DOHH2 (cell line): ENCODE data around the gene GTF3C1.

Source experiments
- H3F3A ChIP-seq: fragments of 200-600 bp; sonication (generic), shearing (Covaris generic); 2 replicates; pipeline ENCODE4 v1.6.0; 2016; ENCODE audit warnings: antibody characterized with exemption, mild to moderate bottlenecking; ENCODE audit not compliant: control insufficient read depth, insufficient read depth
- H3K27ac ChIP-seq: fragments of 200-600 bp; sonication (generic); 2 replicates; pipeline ENCODE4 v1.5.1; 2014; ENCODE audit warnings: low read depth, mild to moderate bottlenecking, low read length, moderate library complexity
- H3K27me3 ChIP-seq: fragments of 200-600 bp; sonication (generic); 2 replicates; pipeline ENCODE4 v1.6.1; 2014; ENCODE audit warnings: mild to moderate bottlenecking, low read length, mixed read lengths; ENCODE audit not compliant: control insufficient read depth
- H3K36me3 ChIP-seq: fragments of 200-600 bp; sonication (generic); 2 replicates; pipeline ENCODE4 v1.6.1; 2014; ENCODE audit warnings: mild to moderate bottlenecking, low read length, moderate library complexity, mixed read lengths; ENCODE audit not compliant: control insufficient read depth
- H3K4me1 ChIP-seq: fragments of 200-600 bp; sonication (generic); 2 replicates; pipeline ENCODE4 v1.6.1; 2014; ENCODE audit warnings: mild to moderate bottlenecking, low read length, mixed read lengths; ENCODE audit not compliant: control insufficient read depth
- H3K4me2 ChIP-seq: fragments of 200-600 bp; sonication (generic); 2 replicates; pipeline ENCODE4 v1.6.0; 2014; ENCODE audit warnings: mild to moderate bottlenecking, low read length, moderate library complexity
- H3K4me3 ChIP-seq: fragments of 200-600 bp; sonication (generic); 2 replicates; pipeline ENCODE4 v1.5.1; 2014; ENCODE audit warnings: mild to moderate bottlenecking, low read length, mixed read lengths
- H3K79me2 ChIP-seq: fragments of 200-600 bp; sonication (generic); 2 replicates; pipeline ENCODE4 v1.6.1; 2014; ENCODE audit warnings: mild to moderate bottlenecking, low read length, mixed read lengths; ENCODE audit not compliant: control insufficient read depth
- H3K9me2 ChIP-seq: fragments of 200-600 bp; sonication (generic); replicated peaks from 2 replicates; pipeline ENCODE4 v1.6.1; 2014; ENCODE audit warnings: mild to moderate bottlenecking, low read length, mixed read lengths; ENCODE audit not compliant: control insufficient read depth
- H3K9me3 ChIP-seq: fragments of 200-600 bp; sonication (generic); 2 replicates; pipeline ENCODE4 v1.6.1; 2014; ENCODE audit warnings: antibody characterized with exemption, low read length, mixed read lengths; ENCODE audit not compliant: control insufficient read depth, insufficient read depth
- H4K20me1 ChIP-seq: fragments of 200-600 bp; sonication (generic); 2 replicates; pipeline ENCODE4 v1.6.0; 2014; ENCODE audit warnings: low read depth, mild to moderate bottlenecking, antibody characterized with exemption, low read length, moderate library complexity; ENCODE audit not compliant: control insufficient read depth, insufficient read depth
- CTCF ChIP-seq: fragments of 200-600 bp; sonication (generic); IDR thresholded peaks from one replicate; pipeline ENCODE4 v1.5.1; 2014; ENCODE audit warnings: antibody characterized with exemption, mild to moderate bottlenecking, low read depth, low read length; ENCODE audit not compliant: poor library complexity, severe bottlenecking
- EZH2phosphoT487 ChIP-seq: fragments of 200-600 bp; sonication (generic); IDR thresholded peaks from 2 replicates; pipeline ENCODE4 v1.6.1; 2017; ENCODE audit warnings: borderline replicate concordance, mild to moderate bottlenecking, antibody characterized with exemption, low read length, moderate library complexity, mixed read lengths

GTF3C1 gene

GRCh38 chr16:27427538-27427937 lies 122.2 kb downstream of the GTF3C1 start:
- peaks cover 37% of the 10 kb centered on the region for H3K79me2 ChIP-seq
- peaks cover 17% of the 10 kb centered on the region for H3F3A ChIP-seq
- H3K9me3 ChIP-seq: peaks cover 7% of the 10 kb centered on the region; the same call in 1 of the 2 replicates
- peaks cover 61% of the 10 kb centered on the region for H3K36me3 ChIP-seq
- H3K9me2 ChIP-seq: no peaks in the 10 kb centered on the region
- H3K4me1 ChIP-seq: peaks cover 92% of the 10 kb centered on the region
- peak overlapping the region; percentile 90 for H3K4me2 ChIP-seq
- peak overlapping the region; percentile 84 for H3K4me3 ChIP-seq
- H3K27me3 ChIP-seq: no peaks in the 10 kb centered on the region
- H3K27ac ChIP-seq: peak overlapping the region; percentile 95
- TF ChIP-seq CTCF (no peak), EZH2phosphoT487 (no peak)
- H4K20me1 ChIP-seq: peaks cover 3% of the 10 kb centered on the region; the same call in 1 of the 2 replicates

- peak overlapping the region; percentile 84 for H3K4me3 ChIP-seq
- peaks cover 84% of the 10 kb centered on the region for H3K4me1 ChIP-seq
- H3K27me3 ChIP-seq: no peaks in the 10 kb centered on the region
- H3K9me3 ChIP-seq: peaks cover 13% of the 10 kb centered on the region
- H4K20me1 ChIP-seq: peaks cover 3% of the 10 kb centered on the region; the same call in 1 of the 2 replicates
- H3K79me2 ChIP-seq: peaks cover 37% of the 10 kb centered on the region
- H3K36me3 ChIP-seq: peaks cover 60% of the 10 kb centered on the region
- peaks cover 17% of the 10 kb centered on the region for H3F3A ChIP-seq
- peak overlapping the region; percentile 95 for H3K27ac ChIP-seq
- H3K9me2 ChIP-seq: no peaks in the 10 kb centered on the region
- no peak for TF ChIP-seq EZH2phosphoT487
- peak; percentile 49 for TF ChIP-seq CTCF
- H3K4me2 ChIP-seq: peak overlapping the region; percentile 90
These were observed 123.0 kb downstream of the GTF3C1 start for GRCh38 chr16:27426423-27427408.

- Histone ChIP-seq H4K20me1 (peaks cover 3% of the 10 kb centered on the region; the same call in 1 of the 2 replicates), H3K4me3 (peak overlapping the region; percentile 84), H3K27ac (peak overlapping the region; percentile 95), H3K9me3 (peaks cover 18% of the 10 kb centered on the region), H3F3A (peaks cover 15% of the 10 kb centered on the region), H3K36me3 (peaks cover 60% of the 10 kb centered on the region), H3K79me2 (peaks cover 37% of the 10 kb centered on the region), H3K4me1 (peaks cover 77% of the 10 kb centered on the region), H3K4me2 (peak overlapping the region; percentile 90), H3K27me3 (no peaks in the 10 kb centered on the region), H3K9me2 (no peaks in the 10 kb centered on the region)
- TF ChIP-seq CTCF (no peak), EZH2phosphoT487 (0 out of 2 replicates have a peak, but pooled peaks have one; percentile 12)
These were observed 123.8 kb downstream of the GTF3C1 start for GRCh38 chr16:27425961-27426360.
